HG03095 (cell line): ENCODE data around the gene NKX2-8.
"Not testable (repeated sequence)": the region's sequence is repeated elsewhere in the genome, so short reads cannot be mapped to it uniquely, and the experiment has no call there.

Source experiments
- ATAC-seq: cut with Tn5 transposase; IDR thresholded peaks from one replicate; pipeline ENCODE4 v1.9.1; 2021; ENCODE audit warnings: moderate library complexity; ENCODE audit not compliant: unreplicated experiment

The NKX2-8 gene

GRCh38 chr14:36580141-36580855 is 2.1 kb downstream of the NKX2-8 start:
- ATAC-seq: no peak

DNA sequence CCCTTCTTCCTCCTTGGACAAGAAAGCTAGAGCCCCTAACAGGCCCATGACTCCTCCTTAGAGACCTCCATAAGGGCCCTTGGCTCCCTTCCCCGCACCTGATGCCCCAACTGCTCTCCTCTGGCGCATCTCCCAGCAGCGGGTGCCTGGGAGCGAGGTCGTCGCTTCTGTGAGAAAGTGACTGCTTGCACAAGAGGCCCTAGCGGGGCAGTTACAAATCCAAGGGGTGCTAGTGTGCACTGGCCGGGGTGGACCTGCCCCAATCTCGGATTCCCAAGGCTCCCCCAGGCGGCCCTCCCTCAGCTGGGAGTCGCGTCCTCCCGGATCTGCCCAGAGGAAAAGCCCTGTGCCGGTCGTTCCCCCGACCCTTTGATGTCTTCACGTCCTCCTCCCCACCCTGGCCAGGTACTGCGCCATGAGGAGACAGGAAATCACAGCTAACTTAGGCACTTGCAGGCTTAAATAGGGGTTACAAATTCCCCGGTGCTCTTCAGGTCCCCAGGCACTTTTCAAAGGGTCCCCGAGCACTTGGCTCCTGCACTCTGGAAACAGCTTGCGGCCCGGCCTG is 2.8 kb downstream of the NKX2-8 start:
- ATAC-seq: no peak

DNA sequence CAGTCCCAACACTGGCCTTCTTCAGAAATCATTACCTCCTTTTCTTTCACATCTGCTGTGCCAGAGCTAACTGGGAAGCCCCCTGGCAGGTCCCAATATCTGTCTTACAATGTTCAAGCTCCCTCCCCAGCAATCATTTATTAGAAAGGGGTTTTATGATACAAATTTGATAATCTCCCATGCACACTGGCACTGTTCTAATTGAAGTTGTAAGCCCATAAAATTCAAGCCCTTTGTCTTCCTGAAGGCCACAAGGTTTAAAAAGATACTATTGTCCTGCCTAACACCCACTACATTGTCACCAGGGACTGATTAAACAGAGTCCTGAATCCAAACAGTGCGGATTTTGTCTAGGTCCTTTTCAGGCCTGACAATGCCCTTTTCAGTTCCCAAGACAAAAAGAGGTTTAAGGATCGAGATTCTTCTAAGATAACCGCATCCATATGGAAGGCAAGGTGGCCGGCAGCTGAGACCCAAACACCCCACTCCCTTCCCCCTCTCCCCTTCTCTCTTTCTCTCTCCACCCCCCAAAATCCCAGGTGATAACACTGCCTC is 3.3 kb downstream of the NKX2-8 start:
- ATAC-seq: no peak

DNA sequence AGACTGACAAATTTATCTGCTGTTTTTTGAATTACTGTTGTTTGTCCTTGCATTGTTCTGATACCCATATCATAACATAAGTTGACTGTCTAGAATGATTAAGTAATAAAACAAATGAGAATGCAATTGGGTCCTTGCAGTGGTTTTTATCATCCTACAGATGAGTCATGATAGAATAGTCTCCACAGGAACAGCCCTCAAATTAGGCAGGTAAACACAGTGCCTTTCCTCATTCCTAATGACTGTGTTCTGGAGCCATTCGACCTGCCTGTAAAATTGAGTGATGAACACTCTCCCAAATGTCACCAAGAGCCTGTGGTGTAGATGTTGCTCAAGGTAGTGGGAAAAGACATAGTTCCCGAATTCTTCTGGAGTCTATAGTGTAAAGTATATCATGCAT is 12.3 kb downstream of the NKX2-8 start:
- ATAC-seq: no peak

DNA sequence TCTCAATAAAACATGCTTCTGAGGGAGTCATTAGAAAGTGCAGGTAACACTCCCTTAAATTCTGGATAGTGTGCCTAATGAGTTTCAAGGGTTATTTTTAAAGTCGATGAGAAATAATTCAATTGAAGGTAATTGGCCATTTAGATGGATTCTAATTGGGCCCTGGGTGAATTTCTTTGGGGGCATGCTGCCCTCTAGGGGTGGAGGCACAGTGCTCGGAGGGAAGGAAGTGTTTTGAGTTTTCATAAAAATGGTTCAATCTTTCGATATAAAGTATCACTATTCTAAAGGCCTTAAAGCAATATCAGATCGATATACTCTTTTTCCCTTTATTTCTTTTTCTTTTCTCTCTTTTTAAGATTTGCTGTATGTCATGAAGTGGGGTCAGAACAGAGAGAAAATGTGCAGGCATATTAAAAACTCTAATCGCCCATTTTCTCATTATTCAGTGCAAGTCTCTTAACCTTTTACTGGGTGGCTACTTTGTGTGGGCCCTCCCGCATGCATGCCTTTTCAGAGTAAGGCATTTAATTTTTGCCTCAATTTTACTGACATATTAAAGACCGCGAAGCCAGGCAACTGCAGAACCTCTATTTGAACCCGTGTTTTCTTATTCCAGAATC is 25.5 kb downstream of the NKX2-8 start:
- no peak for ATAC-seq

GRCh38 chr14:36555998-36556743 is 26.2 kb downstream of the NKX2-8 start:
- no peak for ATAC-seq

DNA sequence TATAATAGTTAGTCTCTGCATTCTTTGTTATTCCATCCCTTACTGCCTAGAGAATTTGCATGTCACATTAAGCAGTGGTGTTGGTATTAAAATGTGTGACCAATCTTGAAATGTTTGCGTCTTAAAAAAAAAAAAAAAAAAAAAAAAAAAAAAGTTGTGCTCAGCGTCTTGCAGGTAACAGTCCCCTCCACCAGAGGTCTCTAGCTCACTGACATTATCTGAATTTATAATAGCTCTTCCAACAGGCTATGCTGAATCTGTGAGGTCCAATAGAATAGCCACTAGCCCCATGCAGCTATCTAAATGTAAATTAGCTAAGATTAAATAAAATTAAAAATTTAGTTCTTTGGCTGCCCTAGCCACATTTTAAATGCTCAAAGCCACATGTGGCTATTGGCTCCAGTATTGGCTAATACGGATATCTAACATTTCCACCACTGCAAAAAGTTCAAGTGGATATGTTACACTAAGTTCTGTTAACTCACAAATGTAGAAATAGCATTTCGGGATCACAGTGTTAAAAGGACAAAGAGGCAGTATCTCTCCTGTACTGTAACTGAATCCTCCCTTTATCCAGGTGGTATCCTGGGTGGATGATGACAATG is 28.7 kb downstream of the NKX2-8 start:
- ATAC-seq: no peak

GRCh38 chr14:36550899-36551298 is 31.5 kb downstream of the NKX2-8 start:
- no peak for ATAC-seq

GRCh38 chr14:36544280-36544679 is 38.1 kb downstream of the NKX2-8 start:
- ATAC-seq: not testable (repeated sequence)

- no peak for ATAC-seq
Measured at GRCh38 chr14:36538051-36538450, 44.4 kb downstream of the NKX2-8 start.
